Measurements from ENCODE around the gene DCTN4.
"Not testable (repeated sequence)": the region's sequence is repeated elsewhere in the genome, so short reads cannot be mapped to it uniquely, and the experiment has no call there.

The DCTN4 gene

DNA sequence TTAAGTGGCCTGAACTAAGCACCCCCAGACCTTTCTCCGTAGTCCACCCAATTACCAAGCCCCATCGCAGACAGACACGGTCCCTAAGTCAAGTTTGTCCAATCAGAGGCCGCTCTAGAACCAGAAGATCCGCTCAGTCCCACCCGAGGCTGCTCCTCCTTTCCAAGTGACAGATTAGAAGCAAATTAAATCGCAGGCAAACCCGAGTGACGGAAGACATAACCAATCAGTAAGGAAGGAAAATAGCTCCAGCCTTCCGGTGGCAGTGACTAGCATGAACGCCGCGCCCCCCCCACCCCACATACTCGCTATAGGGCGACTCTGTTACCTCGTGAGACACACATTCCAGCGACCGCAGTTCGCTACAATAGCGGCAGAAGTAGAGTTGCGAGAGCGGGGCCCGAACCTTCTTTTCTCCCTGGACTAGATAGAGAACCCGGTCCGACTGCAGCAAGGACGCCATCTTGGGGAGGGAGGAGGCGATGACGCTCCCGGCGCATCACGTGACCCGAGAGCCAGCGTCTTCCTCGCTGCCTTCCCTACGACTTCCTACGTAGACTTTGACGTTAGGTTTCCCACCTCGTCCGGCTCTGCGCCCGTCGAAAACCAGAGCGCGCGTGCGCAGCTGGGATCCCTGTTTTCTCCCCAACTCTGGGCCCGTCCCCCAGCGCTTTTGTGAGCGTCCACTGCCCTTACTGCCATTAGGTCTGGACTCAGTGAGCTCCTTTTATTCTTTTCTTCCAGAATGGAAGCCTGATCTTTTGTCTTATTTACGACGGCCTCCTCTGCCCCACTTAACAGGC is at the start of gene DCTN4:
Gene DCTN4, minus strand, starts transcription at position 487 of the 803 bp plus-strand sequence. Its CDS starts 24 bp downstream, at position 463.
- peak; percentile 42 for DNase-seq (ENCODE audit: insufficient read length, low spot score)
- FAIRE-seq = peak; percentile 63

GRCh38 chr5:150804388-150804787 is 45.6 kb upstream of the DCTN4 start:
- no peak for DNase-seq (ENCODE audit: insufficient read length, low spot score)
- TF ChIP-seq, protein P1, sequence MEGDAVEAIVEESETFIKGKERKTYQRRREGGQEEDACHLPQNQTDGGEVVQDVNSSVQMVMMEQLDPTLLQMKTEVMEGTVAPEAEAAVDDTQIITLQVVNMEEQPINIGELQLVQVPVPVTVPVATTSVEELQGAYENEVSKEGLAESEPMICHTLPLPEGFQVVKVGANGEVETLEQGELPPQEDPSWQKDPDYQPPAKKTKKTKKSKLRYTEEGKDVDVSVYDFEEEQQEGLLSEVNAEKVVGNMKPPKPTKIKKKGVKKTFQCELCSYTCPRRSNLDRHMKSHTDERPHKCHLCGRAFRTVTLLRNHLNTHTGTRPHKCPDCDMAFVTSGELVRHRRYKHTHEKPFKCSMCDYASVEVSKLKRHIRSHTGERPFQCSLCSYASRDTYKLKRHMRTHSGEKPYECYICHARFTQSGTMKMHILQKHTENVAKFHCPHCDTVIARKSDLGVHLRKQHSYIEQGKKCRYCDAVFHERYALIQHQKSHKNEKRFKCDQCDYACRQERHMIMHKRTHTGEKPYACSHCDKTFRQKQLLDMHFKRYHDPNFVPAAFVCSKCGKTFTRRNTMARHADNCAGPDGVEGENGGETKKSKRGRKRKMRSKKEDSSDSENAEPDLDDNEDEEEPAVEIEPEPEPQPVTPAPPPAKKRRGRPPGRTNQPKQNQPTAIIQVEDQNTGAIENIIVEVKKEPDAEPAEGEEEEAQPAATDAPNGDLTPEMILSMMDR (IDR thresholded peaks at IDR 0.05; ENCODE audit: insufficient read depth, missing control alignments) = no peak
- no peak for FAIRE-seq

More for the DNA sequence above, at the start of gene DCTN4:
- TF ChIP-seq, protein P1 (IDR thresholded peaks at IDR 0.05; ENCODE audit: insufficient read depth, missing control alignments) = no peak

GRCh38 chr5:150801117-150801927 is 42.5 kb upstream of the DCTN4 start:
- FAIRE-seq (no peak), DNase-seq (ENCODE audit: insufficient read length, low spot score) (no peak)
- TF ChIP-seq, protein P1 (IDR thresholded peaks at IDR 0.05; ENCODE audit: insufficient read depth, missing control alignments) = peak; percentile 71

- TF ChIP-seq, protein P1 (IDR thresholded peaks at IDR 0.05; ENCODE audit: insufficient read depth, missing control alignments) = no peak
- no peak for DNase-seq (ENCODE audit: insufficient read length, low spot score)
- no peak for FAIRE-seq
Observed at GRCh38 chr5:150797384-150797783, 38.6 kb upstream of the DCTN4 start.

GRCh38 chr5:150794927-150795326 is 36.1 kb upstream of the DCTN4 start:
- no peak for FAIRE-seq
- TF ChIP-seq, protein P1 (IDR thresholded peaks at IDR 0.05; ENCODE audit: insufficient read depth, missing control alignments) = no peak
- DNase-seq (ENCODE audit: insufficient read length, low spot score) = no peak

DNA sequence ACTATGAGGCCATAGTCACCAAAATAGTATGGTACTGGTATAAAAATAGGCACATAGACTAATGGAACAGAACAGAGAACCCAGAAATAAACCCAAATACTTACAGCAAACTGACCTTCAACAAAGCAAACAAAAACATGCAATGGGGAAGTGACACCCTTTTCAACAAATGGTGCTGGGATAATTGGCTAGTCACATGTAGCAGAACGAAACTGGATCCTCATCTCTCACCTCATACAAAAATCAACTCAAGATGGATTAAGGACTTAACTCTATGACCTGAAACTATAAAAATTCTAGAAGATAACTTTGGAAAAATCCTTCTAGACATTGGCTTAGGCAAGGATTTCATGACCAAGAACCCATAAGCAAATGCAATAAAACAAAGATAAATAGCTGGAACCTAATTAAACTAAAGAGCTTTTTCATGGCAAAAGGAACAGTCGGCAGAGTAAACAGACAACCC is 34.6 kb upstream of the DCTN4 start:
- not testable (repeated sequence) for DNase-seq (ENCODE audit: insufficient read length, low spot score)

DNA sequence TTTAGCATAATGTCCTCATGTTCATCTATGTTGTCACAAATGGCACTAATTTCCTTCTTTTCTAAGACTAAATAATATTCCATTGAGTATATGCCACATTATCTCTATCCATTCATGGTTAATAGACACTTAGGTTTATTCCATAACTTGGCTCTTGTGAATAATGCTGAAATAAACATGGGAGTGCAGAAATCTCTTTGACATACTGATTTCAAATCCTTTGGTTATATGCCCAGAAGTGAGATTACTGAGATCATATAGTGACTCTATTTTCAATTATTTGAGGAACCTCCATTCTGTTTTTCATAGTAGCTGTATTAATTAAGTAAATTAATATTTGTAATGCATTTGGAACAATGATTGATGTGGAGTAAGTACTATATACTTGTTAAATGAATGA is 32.7 kb upstream of the DCTN4 start:
- TF ChIP-seq, protein P1 (IDR thresholded peaks at IDR 0.05; ENCODE audit: insufficient read depth, missing control alignments) = no peak
- no peak for FAIRE-seq
- DNase-seq (ENCODE audit: insufficient read length, low spot score) = no peak

More for the DNA sequence above, 34.6 kb upstream of the DCTN4 start:
- FAIRE-seq = not testable (repeated sequence)

Data from D721Med (cell line).